HG02870 (cell line): Measurements from ENCODE around the gene ZBED2.
A peak's percentile ranks its signal among the peaks of the same experiment; 100 is the strongest.
"Not testable (repeated sequence)": the region's sequence is repeated elsewhere in the genome, so short reads cannot be mapped to it uniquely, and the experiment has no call there.

Experiments
- ATAC-seq: cut with Tn5 transposase; IDR thresholded peaks from one replicate; pipeline ENCODE4 v1.9.1; 2021; ENCODE audit warnings: mild to moderate bottlenecking, moderate library complexity; ENCODE audit not compliant: unreplicated experiment

Gene ZBED2, protein sequence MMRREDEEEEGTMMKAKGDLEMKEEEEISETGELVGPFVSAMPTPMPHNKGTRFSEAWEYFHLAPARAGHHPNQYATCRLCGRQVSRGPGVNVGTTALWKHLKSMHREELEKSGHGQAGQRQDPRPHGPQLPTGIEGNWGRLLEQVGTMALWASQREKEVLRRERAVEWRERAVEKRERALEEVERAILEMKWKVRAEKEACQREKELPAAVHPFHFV

DNA sequence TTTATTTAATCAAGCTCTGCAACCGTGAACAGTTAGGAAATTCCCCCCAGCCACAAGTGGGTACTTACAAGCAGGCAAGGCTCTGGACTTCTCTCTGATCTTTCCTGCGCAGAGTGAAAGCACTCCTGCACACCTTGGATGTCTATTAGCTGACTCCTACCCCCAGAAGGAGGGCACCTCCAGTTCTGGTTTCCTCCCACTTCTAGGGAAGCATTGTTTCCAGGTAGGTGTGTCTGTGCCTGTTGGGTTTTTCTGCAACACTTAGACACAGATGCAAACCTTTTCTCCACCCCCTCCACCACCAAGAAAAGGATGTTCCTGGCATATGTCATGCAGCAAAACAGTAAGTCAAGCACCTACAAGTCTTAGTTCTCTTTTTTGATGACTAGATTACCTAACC lies at the start of gene ZBED2:
ZBED2 (minus strand) TSS at position 115 of the 400 bp plus-strand sequence. CDS start 1,145 bp downstream, outside the sequence.
- ATAC-seq: peak; percentile 51

DNA sequence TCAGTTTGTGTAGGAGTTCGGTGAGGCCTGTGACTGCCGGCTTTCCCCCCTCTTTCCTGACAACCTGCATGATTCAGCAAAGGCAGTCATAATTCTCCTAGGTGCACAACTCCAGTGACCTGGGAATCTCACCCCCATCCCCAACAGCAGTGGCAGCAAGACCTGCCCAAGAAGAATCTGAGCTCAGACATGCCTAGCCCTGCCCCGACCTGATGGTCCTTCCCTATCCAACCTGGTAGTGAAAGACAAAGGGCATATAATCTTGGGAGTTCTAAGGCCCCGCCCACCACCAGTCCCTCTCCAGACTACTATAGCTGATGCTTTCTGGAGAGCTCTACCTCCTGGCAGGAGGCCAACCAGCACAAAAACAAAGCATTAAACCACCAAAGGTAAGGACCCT lies 44.2 kb upstream of the ZBED2 start:
- ATAC-seq: no peak

DNA sequence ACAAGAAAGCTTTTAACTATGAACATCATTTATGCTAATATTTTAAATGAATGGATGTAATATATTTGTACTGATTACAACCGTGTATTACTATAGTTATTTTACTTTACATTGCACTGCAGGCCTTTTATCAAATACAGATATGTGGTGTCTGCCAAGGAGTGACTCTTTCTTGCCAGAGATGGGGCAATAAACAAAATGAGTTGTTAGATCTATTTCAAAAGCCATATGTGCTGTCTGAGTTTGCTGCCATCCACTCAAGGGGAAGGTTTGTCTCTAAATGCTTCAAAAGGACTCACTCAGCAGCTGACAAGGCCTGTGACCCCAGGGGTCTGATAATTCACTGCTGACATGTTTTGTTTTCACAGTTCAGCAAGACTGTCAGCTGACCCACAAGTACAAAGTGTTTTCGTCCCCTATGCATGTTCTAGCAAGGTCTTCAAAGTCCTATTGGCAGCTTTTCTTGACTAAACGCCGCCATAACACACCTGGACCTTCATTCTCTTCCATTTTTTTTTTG lies 41.3 kb upstream of the ZBED2 start:
- ATAC-seq: no peak

DNA sequence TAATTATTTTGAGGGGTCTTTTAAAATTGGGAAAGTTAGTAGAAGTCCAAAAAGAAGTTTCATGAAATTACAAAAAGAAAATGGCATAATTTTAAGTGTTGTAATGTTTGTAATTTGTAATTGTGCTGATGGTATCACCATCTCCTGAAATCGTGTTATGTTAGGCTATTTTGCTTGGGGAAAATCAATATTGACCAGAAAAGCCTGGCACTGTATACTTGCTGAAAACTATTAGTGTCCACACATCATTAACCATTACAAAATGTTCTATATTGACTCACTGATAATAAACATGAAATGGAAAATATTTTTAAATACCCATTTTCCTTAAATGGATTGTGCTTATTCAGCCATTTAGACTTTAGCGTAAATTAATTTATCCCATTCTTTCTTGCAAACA lies 40.3 kb upstream of the ZBED2 start:
- no peak for ATAC-seq

DNA sequence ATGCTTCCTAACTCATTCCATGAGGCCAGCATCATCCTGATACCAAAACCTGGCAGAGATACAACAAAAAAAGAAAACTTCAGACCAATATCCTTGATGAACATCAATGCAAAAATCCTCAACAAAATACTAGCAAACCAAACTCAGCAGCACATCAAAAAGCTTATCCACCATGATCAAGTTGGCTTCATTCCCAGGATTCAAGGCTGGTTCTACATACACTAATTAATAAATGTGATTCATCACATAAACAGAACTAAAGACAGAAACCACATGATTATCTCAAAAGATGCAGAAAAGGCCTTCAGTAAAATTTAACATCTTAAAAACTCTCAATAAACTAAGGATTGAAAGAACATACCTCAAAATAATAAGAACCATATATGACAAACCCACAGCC lies 35.5 kb upstream of the ZBED2 start:
- not testable (repeated sequence) for ATAC-seq

DNA sequence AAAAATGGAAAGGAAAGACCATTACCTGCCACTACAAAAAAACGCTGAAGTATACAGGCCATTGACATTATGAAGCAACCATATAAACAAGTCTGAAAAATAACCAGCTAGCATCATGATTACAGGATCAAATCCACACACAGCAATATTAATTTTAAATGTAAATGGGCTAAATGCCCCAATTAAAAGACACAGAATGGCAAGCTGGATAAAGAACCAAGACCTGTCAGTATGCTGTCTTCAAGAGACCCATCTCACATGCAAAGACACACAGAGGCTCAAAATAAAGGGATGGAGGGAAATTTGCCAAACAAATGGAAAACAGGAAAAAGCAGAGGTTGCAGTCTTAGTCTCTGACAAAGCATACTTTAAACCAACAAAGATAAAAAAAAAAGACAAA lies 33.9 kb upstream of the ZBED2 start:
- ATAC-seq: not testable (repeated sequence)

DNA sequence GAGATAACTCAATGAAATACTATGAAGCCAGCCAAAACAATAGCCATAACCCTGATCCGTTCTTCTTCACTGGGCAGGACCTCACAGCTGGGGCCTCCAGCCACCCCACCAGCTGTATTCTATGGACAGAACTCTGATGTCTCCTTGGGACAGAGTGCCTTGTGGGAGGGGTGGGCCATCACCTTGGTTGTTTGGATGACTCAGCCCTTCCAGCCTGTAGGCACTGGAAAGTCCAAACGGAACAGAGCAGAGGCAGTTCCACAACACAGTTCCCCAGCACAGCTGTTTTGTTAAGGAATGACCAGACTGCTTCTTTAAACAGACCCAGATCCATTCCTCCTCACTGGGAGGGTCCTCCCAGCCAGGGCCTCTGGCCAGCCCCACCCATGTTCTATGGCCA lies 31.9 kb upstream of the ZBED2 start:
- no peak for ATAC-seq

DNA sequence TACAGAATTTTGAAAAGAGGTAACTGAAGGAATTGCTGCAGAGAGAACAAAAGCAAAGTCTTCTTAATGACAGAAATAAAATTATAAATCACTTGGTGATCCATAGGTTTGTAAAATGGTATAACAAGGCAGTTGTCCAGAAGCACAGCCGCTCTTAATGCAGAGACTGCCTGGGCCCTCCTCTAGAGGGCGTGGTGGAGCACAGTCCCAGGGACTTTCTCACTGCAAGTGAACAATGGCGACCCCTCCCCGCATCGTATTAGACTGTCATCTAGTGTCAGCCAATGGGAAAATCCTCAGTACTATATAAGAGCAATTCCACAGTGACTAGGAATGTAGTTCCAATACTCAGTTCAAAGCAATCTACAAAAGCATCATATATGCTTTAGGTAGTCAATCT lies 26.4 kb upstream of the ZBED2 start:
- no peak for ATAC-seq

DNA sequence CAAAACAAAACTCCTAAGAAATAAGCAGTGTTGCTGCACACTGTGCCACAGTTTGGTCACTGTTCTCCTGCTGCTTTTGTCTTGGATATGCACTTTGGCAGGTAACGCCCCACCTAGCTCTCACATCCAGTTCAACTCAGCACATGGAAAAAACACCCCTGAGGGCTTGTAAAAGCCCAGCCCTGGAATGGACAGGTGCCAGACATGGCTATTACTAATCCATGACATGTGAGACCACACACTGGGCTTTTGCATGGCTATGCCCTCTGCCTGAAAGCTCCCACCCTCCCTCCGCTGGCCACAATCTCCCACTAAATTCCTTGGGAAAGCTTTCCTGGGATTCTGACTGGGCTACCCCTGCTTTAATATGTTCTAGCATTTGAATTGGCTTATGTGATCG lies 24.7 kb upstream of the ZBED2 start:
- ATAC-seq: no peak

DNA sequence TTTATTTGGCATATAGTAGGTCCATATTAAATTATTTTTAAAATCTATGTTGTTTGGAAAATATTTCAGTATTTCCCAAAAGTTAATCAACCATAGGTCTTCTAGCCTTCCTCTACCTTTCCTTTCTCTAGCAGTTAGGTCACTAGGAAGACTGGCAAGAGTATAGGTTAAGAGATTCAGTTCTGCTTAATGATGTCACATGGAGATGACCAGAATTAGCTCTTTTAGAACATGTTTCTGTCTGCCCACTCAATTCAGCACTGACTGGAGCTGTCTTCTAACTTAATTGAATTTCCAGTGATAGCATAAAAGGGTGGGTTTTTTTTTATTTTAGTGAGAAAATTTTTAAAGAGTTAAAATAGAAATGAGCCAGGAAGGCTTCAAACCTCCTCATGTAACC lies 23.8 kb upstream of the ZBED2 start:
- peak; percentile 29 for ATAC-seq

DNA sequence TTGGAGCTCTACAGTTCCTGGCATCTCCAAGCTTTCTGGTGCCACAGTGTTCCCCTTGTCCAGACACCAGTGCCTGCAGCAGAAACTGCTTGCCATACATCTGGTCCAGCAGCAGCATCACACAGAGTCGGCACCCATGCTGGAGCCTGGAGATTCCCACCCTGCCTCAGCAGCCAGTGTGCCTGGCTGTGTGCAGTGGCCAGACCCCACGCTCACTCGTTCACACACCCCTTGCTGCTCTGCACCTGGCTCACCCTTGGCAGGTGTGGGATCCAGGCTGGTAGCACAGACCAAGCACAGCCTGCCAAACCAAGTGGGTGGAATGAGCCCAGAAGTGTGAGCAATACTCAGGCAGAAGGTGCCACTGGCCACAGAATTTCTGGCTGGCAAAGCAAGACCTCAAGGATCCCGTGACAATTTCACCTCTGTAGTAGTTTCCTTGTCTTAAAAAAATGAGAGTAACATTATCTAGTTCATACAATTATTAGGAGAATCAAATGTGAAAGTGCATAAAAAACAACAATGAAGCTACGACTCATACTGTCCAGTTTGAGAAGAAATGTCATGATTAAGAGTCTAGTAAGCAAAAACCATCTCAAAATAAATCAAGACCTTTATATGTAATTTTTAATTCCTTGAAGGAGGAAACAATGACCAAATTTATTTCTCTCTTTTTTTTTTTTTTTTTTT lies 22.9 kb upstream of the ZBED2 start:
- no peak for ATAC-seq

DNA sequence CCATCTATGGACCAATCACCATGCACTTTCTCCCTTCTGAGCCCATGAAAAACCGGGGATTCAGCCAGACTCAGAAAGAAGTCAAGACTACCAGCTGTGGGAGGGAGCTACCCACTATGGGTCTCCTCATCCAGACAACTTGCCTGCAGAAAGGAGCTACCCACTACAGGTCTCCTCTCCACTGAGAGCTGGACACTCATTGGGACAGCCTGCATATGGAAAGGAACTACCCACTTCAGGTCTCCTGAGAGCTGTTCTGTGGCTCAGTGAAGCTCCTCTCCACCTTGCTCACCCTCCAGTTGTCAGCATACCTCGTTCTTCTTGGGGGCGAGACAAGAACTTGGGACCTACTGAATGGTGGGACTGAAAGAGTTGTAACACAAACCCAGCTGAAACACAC lies 22.3 kb upstream of the ZBED2 start:
- no peak for ATAC-seq

DNA sequence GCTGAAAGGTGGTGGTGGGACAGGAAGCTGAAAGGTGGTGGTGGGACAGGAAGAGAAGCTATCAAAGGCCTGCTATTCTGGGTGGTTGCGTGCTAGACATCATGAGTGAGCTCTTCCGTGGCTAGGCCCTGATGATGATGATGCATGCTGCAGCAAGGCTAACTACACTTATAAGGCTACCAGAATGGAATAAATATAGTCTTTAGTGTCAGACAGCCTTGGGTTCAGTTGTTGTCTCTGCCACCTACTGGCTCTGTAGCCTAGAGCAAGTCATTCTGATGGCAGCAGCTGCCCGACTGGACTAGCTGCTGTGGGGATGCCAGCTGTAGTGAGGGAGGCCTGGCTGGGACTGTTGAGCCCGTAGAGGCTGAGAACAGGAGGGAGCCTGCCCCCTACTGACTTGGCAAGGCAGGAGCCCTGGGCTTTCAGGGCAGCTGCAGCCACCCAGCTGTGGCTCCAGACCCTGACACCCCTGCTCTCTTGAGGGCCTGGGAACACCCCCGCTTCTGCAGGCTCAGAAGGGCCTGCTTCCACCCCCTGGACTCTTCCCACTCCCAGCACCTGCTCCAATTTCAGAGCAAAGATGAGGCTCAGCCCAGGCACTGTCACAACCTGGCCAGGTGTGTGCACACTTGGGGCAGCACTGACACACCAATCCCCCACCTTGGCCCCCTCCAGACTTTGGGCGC lies 21.4 kb upstream of the ZBED2 start:
- ATAC-seq: peak; percentile 74

DNA sequence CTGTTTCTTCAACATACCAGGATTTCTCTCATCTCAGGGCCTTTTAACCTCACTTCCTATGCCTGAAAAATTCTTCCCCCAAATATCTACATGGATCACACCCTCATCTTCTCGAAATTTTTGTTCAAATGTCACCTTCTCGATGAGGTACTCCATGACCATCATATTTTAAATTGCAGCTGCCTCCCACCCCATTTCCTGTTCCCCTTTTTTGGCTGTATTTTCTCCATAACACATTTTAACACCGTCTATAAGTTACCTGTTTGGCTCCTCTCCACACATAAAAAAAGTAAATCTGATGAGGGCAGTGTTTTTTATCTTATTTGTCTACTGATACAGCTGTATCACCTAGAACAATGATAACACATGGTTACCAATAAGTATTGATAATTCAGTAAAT lies 20.7 kb upstream of the ZBED2 start:
- ATAC-seq: no peak

DNA sequence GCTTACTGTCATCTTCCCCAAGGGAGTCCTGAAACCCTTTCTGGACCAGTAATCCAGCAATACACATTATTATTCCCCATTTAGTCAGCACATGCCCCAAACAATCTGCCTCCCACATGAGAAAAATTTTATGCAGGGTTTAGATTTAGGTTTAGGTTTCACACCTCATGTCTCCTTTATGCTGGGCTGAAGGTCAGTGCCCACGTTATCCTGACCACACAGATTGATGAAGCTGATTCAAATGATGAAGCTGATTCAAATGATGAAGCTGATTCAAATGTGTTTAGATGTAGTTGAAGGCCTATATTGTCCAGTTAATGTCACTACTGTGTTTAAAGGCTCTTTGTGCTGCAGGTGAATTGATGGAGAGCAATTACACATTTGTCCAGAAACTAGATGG lies 18.1 kb upstream of the ZBED2 start:
- no peak for ATAC-seq

DNA sequence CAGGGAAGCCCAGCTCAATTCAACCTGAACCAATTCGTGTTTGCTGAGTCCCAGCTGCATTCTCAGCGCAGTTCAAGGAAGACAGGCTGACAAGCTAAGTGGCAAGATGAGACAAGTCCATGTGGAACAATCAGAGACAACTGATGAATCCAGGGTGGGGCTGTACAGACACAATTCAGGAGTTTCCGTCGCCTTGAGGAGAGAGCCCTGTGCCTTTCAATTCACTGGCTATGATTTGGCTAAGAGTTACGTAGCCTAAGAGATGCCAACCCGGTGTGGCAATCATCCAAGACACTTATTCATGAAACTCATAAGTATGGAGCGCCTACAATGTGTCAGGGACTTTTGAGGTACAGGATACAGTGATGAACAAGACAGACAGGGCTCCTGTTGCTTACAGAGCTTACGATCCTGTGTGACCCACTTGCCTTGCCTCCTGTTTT lies 15.5 kb upstream of the ZBED2 start:
- peak; percentile 7 for ATAC-seq

DNA sequence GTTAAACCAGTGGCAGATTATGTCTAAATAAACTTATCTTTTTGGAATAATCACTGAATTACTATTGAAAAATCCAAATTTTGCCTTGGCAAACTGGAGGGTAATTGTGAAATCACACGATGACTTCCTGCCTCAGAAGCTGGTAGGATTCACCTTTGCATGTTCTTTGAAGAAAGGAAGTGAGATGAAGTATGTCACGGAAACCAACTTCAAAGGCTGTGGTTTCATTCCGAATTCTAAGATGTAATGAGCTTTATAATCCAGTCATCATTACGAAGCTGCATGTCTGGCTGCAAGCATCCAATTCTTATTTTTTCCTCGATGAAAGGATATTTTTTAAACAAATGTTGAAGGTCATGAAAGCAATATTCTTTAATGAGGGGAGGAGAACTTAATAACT lies 15.0 kb upstream of the ZBED2 start:
- ATAC-seq: peak; percentile 85

DNA sequence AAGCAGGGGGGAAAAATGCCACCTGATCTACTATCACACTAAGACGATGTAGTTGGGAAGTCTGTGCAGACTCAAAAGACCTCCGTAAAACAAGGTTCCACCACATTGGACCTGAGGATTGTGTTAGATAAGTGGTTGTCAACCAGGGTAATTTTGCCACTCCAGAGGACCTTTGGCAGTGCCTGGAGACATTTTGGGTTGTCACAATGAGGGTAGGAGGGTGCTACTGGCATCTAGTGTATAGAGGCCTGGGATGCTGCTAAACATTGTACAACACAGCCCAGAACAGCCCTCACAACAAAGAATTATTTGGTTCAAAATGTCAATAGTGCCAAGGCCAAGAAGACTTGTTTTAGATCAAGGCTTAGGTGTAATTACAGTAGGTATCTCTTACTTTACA lies 14.6 kb upstream of the ZBED2 start:
- no peak for ATAC-seq

DNA sequence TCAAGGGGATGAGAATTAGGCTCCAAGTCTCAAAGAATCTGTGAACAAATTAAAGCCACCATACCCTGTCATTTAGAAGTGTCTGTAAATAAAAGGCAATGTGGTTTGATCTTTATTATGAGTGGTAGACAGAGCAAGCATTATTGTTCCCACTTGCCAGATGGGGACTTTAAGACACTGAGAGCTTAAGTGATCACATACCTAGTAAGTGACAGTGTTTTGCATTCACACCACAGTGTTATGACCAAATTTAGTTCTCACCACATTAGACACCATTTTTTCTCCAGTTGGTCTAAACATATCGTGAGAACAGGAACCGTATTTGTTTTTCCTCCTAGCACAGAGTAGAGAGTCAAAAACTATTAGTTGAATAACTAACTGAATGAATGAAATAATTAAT lies 13.2 kb upstream of the ZBED2 start:
- peak; percentile 35 for ATAC-seq

DNA sequence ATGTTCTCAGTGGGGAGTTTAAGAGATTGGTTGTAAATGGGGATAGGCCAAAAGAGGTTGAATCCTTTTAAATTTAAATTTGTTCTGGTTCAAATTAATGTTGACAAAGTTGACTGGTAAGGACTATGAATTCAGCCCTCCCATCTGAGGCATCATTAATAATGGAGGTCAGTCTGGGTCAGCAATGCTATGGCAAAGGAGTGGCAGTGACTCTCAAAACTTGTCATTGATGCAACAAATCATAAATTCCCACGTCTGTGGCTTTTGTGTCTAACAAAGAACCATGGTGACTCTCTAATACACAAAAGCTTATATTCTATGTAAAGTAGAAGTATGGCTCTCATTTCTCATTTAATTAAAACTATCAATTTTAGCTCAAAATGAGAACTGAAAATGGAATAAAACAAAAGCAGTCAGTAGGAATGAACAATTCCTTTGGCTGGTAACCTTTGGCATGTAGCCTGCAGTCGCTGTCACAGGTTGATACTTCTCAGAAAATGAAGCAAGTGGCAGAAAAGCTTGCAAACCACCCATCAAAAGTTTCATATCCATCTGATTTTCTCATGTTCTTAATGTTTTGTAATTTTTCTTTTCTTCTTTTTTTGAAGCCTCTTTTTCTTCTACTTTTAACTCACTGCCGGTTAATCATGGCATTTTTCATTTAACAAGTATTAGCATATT lies 12.2 kb upstream of the ZBED2 start:
- ATAC-seq: no peak

DNA sequence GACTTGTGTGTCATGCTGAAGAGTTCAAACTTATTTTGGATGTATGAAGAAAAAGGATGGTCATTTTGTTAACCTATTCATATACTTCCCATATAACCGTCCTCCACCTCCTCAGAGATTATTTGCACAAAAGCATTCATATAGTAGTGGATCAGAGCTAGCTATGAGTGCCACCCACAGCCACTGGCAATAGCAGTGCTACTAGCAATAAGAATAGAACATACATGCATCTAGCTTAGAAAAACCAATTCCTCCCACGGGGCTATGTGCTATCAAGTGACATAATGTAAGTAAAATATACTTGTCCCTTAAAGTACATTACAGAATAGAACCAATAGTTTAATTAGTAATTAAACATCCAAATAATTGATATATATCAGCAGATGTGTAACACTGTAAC lies 10.3 kb upstream of the ZBED2 start:
- no peak for ATAC-seq
